Measurements from ENCODE around the gene CEP72. TPM values are rescaled to one million over a fixed set of nuclear protein-coding genes. Genes with fewer than 3 reads are reported as not detected.

Gene CEP72
- total and polyA plus RNA-seq, 2 experiments from 2014 or later: 1.7 to 2.4 TPM

DNA sequence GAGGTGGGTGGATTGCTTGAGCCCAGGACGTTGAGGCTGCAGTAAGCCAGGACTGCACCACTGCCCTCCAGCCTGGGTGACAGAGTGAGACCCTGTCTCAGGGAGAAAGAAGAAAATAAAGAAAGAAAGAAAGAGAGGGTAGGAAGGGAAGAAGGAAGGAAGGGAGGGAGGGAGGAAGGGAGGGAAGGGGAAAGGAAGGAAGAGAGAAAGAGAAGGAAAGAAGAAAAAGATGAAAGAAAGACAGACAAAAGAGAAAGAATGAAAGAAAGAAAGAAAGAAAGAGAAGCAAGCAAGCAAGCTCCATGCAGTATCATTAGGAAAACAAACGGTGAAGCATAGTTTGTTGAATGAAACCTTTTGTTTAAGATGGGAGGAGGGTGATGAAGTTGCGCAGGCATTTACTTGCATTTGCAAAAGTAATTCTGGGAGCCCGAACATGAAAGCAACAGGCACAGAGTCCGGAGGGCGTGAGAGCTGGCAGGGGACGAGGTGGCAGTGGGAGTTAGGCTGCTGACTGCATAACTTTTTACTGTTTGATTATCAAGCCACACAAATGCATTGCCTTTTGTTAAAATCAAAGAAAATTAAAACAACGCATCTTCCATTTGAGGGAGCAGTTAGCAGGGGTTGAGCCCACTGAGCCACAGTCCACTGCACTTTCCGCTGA is 26.0 kb upstream of the CEP72 start:
- TF ChIP-seq EZH2phosphoT487 (IDR thresholded peaks at IDR 0.05; ENCODE audit: insufficient read depth, low read depth) (no peak), EZH2 (IDR thresholded peaks at IDR 0.05; ENCODE audit: insufficient read depth, poor library complexity, severe bottlenecking) (no peak)
- H3K36me3 ChIP-seq (ENCODE audit: low read depth): no peaks in the 10 kb centered on the region
- no peak overlapping the region for H3K27ac ChIP-seq
- H3K4me1 ChIP-seq (ENCODE audit: insufficient read depth): no peaks in the 10 kb centered on the region
- in situ Hi-C loops (cut with MboI): no loop called here
- H3K9me3 ChIP-seq (ENCODE audit: low read depth): no peaks in the 10 kb centered on the region
- no peaks in the 10 kb centered on the region for H3K9me2 ChIP-seq (ENCODE audit: insufficient read depth)
- DNase-seq: no peak
- no peaks in the 10 kb centered on the region for H4K20me1 ChIP-seq (ENCODE audit: insufficient read depth)
- no peak overlapping the region for H2AFZ ChIP-seq
- no peaks in the 10 kb centered on the region for H3K79me2 ChIP-seq (ENCODE audit: insufficient read depth)
- peaks cover 7% of the 10 kb centered on the region for H3K27me3 ChIP-seq (replicated peaks; ENCODE audit: insufficient read depth)
- no peaks in the 10 kb centered on the region for H3F3A ChIP-seq (ENCODE audit: insufficient read depth)
- no peak overlapping the region for H3K9ac ChIP-seq
- no peak overlapping the region for H3K4me2 ChIP-seq (ENCODE audit: unreplicated experiment)
- no peak overlapping the region for H3K4me3 ChIP-seq
- WGBS, 2 experiments (ENCODE audit: low coverage in 1 of 2, low lambda C conversion rate in 2 of 2, missing lambda C conversion rate in 2 of 2): 23 to 24% methylated on average over 9 of the region's 9 CpGs

GRCh38 chr5:586751-587285 is 25.3 kb upstream of the CEP72 start:
- DNase-seq: peak; percentile 11
- Histone ChIP-seq H4K20me1 (ENCODE audit: insufficient read depth) (no peaks in the 10 kb centered on the region), H3K9me2 (ENCODE audit: insufficient read depth) (no peaks in the 10 kb centered on the region), H3K27me3 (replicated peaks; ENCODE audit: insufficient read depth) (peaks cover 7% of the 10 kb centered on the region), H3K36me3 (ENCODE audit: low read depth) (no peaks in the 10 kb centered on the region), H3K27ac (no peak overlapping the region), H3K4me3 (no peak overlapping the region), H3K9me3 (ENCODE audit: low read depth) (no peaks in the 10 kb centered on the region), H3K4me1 (ENCODE audit: insufficient read depth) (no peaks in the 10 kb centered on the region), H3F3A (ENCODE audit: insufficient read depth) (no peaks in the 10 kb centered on the region), H3K4me2 (ENCODE audit: unreplicated experiment) (no peak overlapping the region), H3K79me2 (ENCODE audit: insufficient read depth) (no peaks in the 10 kb centered on the region), H2AFZ (no peak overlapping the region), H3K9ac (no peak overlapping the region)
- no peak for TF ChIP-seq EZH2phosphoT487 (IDR thresholded peaks at IDR 0.05; ENCODE audit: insufficient read depth, low read depth)
- TF ChIP-seq EZH2 (IDR thresholded peaks at IDR 0.05; ENCODE audit: insufficient read depth, poor library complexity, severe bottlenecking): no peak
- WGBS, 2 experiments (ENCODE audit: low coverage in 1 of 2, low lambda C conversion rate in 2 of 2, missing lambda C conversion rate in 2 of 2): 43 to 57% methylated on average over 9 of the region's 9 CpGs
- in situ Hi-C loops (cut with MboI): no loop called here

DNA sequence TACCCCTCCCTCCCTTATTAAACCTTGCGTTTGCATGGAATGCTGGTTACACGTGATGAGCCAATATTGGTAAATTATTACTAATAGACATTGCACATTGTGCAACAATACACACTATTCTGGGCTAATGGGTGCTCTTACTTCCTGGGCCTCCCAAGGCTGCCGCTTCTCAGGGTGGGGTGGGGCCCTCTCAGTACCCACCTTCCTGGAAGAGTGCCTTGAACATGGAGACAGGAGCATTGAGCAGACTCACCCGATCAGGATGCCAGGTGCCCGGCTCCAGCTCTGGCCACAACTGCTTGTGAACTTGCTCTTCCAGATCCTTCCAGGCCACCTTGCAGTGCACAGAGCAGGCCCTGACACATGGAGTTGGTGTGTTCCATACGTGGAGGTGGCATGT is 24.7 kb upstream of the CEP72 start:
- Histone ChIP-seq H3K9me3 (ENCODE audit: low read depth) (no peaks in the 10 kb centered on the region), H3K4me1 (ENCODE audit: insufficient read depth) (no peaks in the 10 kb centered on the region), H3K36me3 (ENCODE audit: low read depth) (no peaks in the 10 kb centered on the region), H3K79me2 (ENCODE audit: insufficient read depth) (no peaks in the 10 kb centered on the region), H3K27ac (no peak overlapping the region), H3F3A (ENCODE audit: insufficient read depth) (no peaks in the 10 kb centered on the region), H4K20me1 (ENCODE audit: insufficient read depth) (no peaks in the 10 kb centered on the region), H3K4me3 (no peak overlapping the region), H3K27me3 (replicated peaks; ENCODE audit: insufficient read depth) (peaks cover 7% of the 10 kb centered on the region), H3K9me2 (ENCODE audit: insufficient read depth) (no peaks in the 10 kb centered on the region), H3K4me2 (ENCODE audit: unreplicated experiment) (no peak overlapping the region), H2AFZ (no peak overlapping the region), H3K9ac (no peak overlapping the region)
- 48 to 52% methylated on average over 6 of the region's 6 CpGs for WGBS, 2 experiments (ENCODE audit: low coverage in 1 of 2, low lambda C conversion rate in 2 of 2, missing lambda C conversion rate in 2 of 2)
- in situ Hi-C loops (cut with MboI): no loop called here
- no peak for DNase-seq
- no peak for TF ChIP-seq EZH2 (IDR thresholded peaks at IDR 0.05; ENCODE audit: insufficient read depth, poor library complexity, severe bottlenecking)
- no peak for TF ChIP-seq EZH2phosphoT487 (IDR thresholded peaks at IDR 0.05; ENCODE audit: insufficient read depth, low read depth)

DNA sequence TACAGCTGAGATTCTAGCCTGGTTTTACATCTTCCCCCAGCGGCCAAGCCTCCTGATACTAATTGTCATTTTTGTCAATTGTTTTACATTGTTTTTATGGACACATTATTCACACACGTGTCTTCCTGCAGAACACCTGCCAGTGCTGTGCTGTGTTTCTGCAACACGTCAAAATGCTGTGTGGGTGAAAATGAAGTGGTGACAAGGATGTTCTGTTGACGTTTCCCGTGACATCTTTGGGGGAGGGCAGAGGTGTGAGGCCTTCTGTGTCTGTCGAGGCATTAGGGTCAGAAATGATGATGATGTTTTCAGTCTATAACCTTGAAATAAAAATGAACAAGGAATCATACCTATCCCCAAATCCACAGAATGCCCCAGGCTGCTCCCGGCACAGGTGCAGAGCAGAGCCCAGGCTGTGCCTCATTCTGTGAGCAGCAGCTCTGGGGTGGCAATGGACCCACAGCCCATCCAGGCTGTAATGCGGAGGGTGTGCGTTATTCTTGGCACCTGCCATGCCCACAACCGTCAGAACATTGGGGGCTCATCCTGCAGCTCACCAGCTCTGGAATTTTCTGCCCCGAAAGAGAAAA is 23.6 kb upstream of the CEP72 start:
- no peak overlapping the region for H3K27ac ChIP-seq
- no peaks in the 10 kb centered on the region for H3K4me1 ChIP-seq (ENCODE audit: insufficient read depth)
- peaks cover 7% of the 10 kb centered on the region for H3K27me3 ChIP-seq (replicated peaks; ENCODE audit: insufficient read depth)
- no peaks in the 10 kb centered on the region for H3K9me3 ChIP-seq (ENCODE audit: low read depth)
- no peak for TF ChIP-seq EZH2 (IDR thresholded peaks at IDR 0.05; ENCODE audit: insufficient read depth, poor library complexity, severe bottlenecking)
- no peak for TF ChIP-seq EZH2phosphoT487 (IDR thresholded peaks at IDR 0.05; ENCODE audit: insufficient read depth, low read depth)
- in situ Hi-C loops (cut with MboI): no loop called here
- H3K36me3 ChIP-seq (ENCODE audit: low read depth): no peaks in the 10 kb centered on the region
- no peak overlapping the region for H3K9ac ChIP-seq
- H3F3A ChIP-seq (ENCODE audit: insufficient read depth): no peaks in the 10 kb centered on the region
- H3K4me3 ChIP-seq: no peak overlapping the region
- no peak overlapping the region for H2AFZ ChIP-seq
- H3K9me2 ChIP-seq (ENCODE audit: insufficient read depth): no peaks in the 10 kb centered on the region
- no peaks in the 10 kb centered on the region for H4K20me1 ChIP-seq (ENCODE audit: insufficient read depth)
- no peaks in the 10 kb centered on the region for H3K79me2 ChIP-seq (ENCODE audit: insufficient read depth)
- H3K4me2 ChIP-seq (ENCODE audit: unreplicated experiment): no peak overlapping the region
- no peak for DNase-seq
- WGBS, 2 experiments (ENCODE audit: low coverage in 1 of 2, low lambda C conversion rate in 2 of 2, missing lambda C conversion rate in 2 of 2): 23 to 32% methylated on average over 10 to 11 of the region's 11 CpGs

Data from GM23248 (cell line).